Neural crest cell (in vitro differentiated cells): ENCODE measurements around the gene SMAD7. TPM values are rescaled to one million over a fixed set of nuclear protein-coding genes. Genes with fewer than 3 reads are reported as not detected.

ENCODE experiments used
- DNase-seq: peaks from one replicate; pipeline ENCODE4 v3.0.0; 2021; ENCODE audit warnings: low read depth, mixed read lengths, low spot score
- H3K27ac Mint-ChIP-seq: one replicate; pipeline ENCODE4 v1.8.0; 2021; ENCODE audit warnings: mild to moderate bottlenecking, mixed read lengths; ENCODE audit not compliant: unreplicated experiment
- H3K27me3 Mint-ChIP-seq: 2 replicates; pipeline ENCODE4 v1.8.0; 2021; ENCODE audit warnings: low read depth, mild to moderate bottlenecking, mixed read lengths
- H3K36me3 Mint-ChIP-seq: 2 replicates; pipeline ENCODE4 v1.8.0; 2021; ENCODE audit warnings: low read depth, mild to moderate bottlenecking, mixed read lengths
- H3K4me1 Mint-ChIP-seq: 2 replicates; pipeline ENCODE4 v1.8.0; 2021; ENCODE audit warnings: mixed read lengths
- H3K4me3 Mint-ChIP-seq: one replicate; pipeline ENCODE4 v1.8.0; 2021; ENCODE audit warnings: mild to moderate bottlenecking, mixed read lengths
- H3K9me3 Mint-ChIP-seq: 2 replicates; pipeline ENCODE4 v1.8.0; 2021; ENCODE audit warnings: mixed read lengths
- CTCF ChIP-seq: fragments of 200-600 bp; sonication (generic); conservative IDR thresholded peaks from 2 replicates; pipeline ENCODE4 v1.5.0; 2021; ENCODE audit warnings: antibody characterized with exemption, mild to moderate bottlenecking
- total RNA-seq: library from RNA; stranded (reverse); gene quantifications from 2 replicates; pipeline ENCODE4 v1.2.1, GENCODE V29; 2021

Gene SMAD7
- total RNA-seq, 1 donor from 2014 or later = 2.0 TPM

GRCh38 chr18:48989304-48990303 lies 38.8 kb upstream of the SMAD7 start:
- H3K4me3 Mint-ChIP-seq = no peak overlapping the region
- H3K27ac Mint-ChIP-seq = no peak overlapping the region
- no peak for DNase-seq
- H3K36me3 Mint-ChIP-seq = no peaks in the 10 kb centered on the region
- H3K9me3 Mint-ChIP-seq = no peaks in the 10 kb centered on the region
- peaks cover 16% of the 10 kb centered on the region for H3K4me1 Mint-ChIP-seq
- TF ChIP-seq CTCF = no peak
- no peaks in the 10 kb centered on the region for H3K27me3 Mint-ChIP-seq

GRCh38 chr18:48988508-48989303 lies 37.9 kb upstream of the SMAD7 start:
- no peak for DNase-seq
- no peak overlapping the region for H3K4me3 Mint-ChIP-seq
- no peak for TF ChIP-seq CTCF
- peaks cover 13% of the 10 kb centered on the region for H3K4me1 Mint-ChIP-seq
- no peaks in the 10 kb centered on the region for H3K36me3 Mint-ChIP-seq
- H3K27ac Mint-ChIP-seq = no peak overlapping the region
- H3K27me3 Mint-ChIP-seq = no peaks in the 10 kb centered on the region
- H3K9me3 Mint-ChIP-seq = no peaks in the 10 kb centered on the region

- no peak for DNase-seq
- Mint-ChIP-seq H3K9me3 (no peaks in the 10 kb centered on the region), H3K36me3 (no peaks in the 10 kb centered on the region), H3K4me3 (no peak overlapping the region), H3K4me1 (peaks cover 13% of the 10 kb centered on the region), H3K27ac (no peak overlapping the region), H3K27me3 (no peaks in the 10 kb centered on the region)
- TF ChIP-seq CTCF = no peak
Observed at GRCh38 chr18:48987821-48988220, 37.1 kb upstream of the SMAD7 start.

GRCh38 chr18:48986851-48987761 lies 36.3 kb upstream of the SMAD7 start:
- H3K4me1 Mint-ChIP-seq = peaks cover 13% of the 10 kb centered on the region
- no peak for TF ChIP-seq CTCF
- no peak for DNase-seq
- no peak overlapping the region for H3K27ac Mint-ChIP-seq
- H3K36me3 Mint-ChIP-seq = no peaks in the 10 kb centered on the region
- peaks cover 4% of the 10 kb centered on the region for H3K27me3 Mint-ChIP-seq
- no peak overlapping the region for H3K4me3 Mint-ChIP-seq
- no peaks in the 10 kb centered on the region for H3K9me3 Mint-ChIP-seq

- H3K4me3 Mint-ChIP-seq = no peak overlapping the region
- TF ChIP-seq CTCF = no peak
- no peaks in the 10 kb centered on the region for H3K9me3 Mint-ChIP-seq
- no peak overlapping the region for H3K27ac Mint-ChIP-seq
- no peaks in the 10 kb centered on the region for H3K36me3 Mint-ChIP-seq
- DNase-seq = no peak
- H3K27me3 Mint-ChIP-seq = peaks cover 6% of the 10 kb centered on the region
- H3K4me1 Mint-ChIP-seq = peaks cover 13% of the 10 kb centered on the region
Observed at GRCh38 chr18:48985161-48985560, 34.4 kb upstream of the SMAD7 start.
